ENCODE data around the gene MINPP1.
A peak's percentile ranks its signal among the peaks of the same experiment; 100 is the strongest.
"Not testable (repeated sequence)": the region's sequence is repeated elsewhere in the genome, so short reads cannot be mapped to it uniquely, and the experiment has no call there.

MINPP1 gene

GRCh38 chr10:87504640-87505365, at the start of gene MINPP1:
MINPP1 (plus strand) TSS chr10:87504893; CDS start chr10:87504916, 23 bp downstream.
- peak within 1 kb of the TSS; percentile 73 for H3K27ac Mint-ChIP-seq
- H3K9me3 Mint-ChIP-seq, result no peaks in the 10 kb centered on the region
- peaks cover 5% of the 10 kb centered on the region for H3K36me3 Mint-ChIP-seq (ENCODE audit: low read depth)
- H3K27me3 Mint-ChIP-seq (ENCODE audit: low read depth), result peaks cover 8% of the 10 kb centered on the region
- peak within 1 kb of the TSS; percentile 85 for H3K4me3 Mint-ChIP-seq
- H3K4me1 Mint-ChIP-seq (ENCODE audit: low read depth), result peaks cover 19% of the 10 kb centered on the region
- peak; percentile 90 for DNase-seq (ENCODE audit: low spot score)

- not testable (repeated sequence) for H3K36me3 Mint-ChIP-seq (ENCODE audit: low read depth)
Measured at GRCh38 chr10:87456586-87457220, 48.0 kb upstream of the MINPP1 start.

GRCh38 chr10:87461751-87462150, 42.9 kb upstream of the MINPP1 start:
- not testable (repeated sequence) for H3K27me3 Mint-ChIP-seq (ENCODE audit: low read depth); H3K36me3 Mint-ChIP-seq (ENCODE audit: low read depth); H3K4me3 Mint-ChIP-seq; H3K4me1 Mint-ChIP-seq (ENCODE audit: low read depth); H3K9me3 Mint-ChIP-seq; H3K27ac Mint-ChIP-seq; DNase-seq (ENCODE audit: low spot score)

More at GRCh38 chr10:87456586-87457220, 48.0 kb upstream of the MINPP1 start:
- H3K27ac Mint-ChIP-seq; DNase-seq (ENCODE audit: low spot score); H3K27me3 Mint-ChIP-seq (ENCODE audit: low read depth); H3K9me3 Mint-ChIP-seq; H3K4me3 Mint-ChIP-seq; H3K4me1 Mint-ChIP-seq (ENCODE audit: low read depth): not testable (repeated sequence)

- H3K27ac Mint-ChIP-seq; H3K4me1 Mint-ChIP-seq (ENCODE audit: low read depth); H3K4me3 Mint-ChIP-seq; H3K9me3 Mint-ChIP-seq; DNase-seq (ENCODE audit: low spot score); H3K36me3 Mint-ChIP-seq (ENCODE audit: low read depth); H3K27me3 Mint-ChIP-seq (ENCODE audit: low read depth): not testable (repeated sequence)
Measured at GRCh38 chr10:87466849-87467248, 37.8 kb upstream of the MINPP1 start.

- not testable (repeated sequence) for H3K9me3 Mint-ChIP-seq; DNase-seq (ENCODE audit: low spot score); H3K4me3 Mint-ChIP-seq; H3K27me3 Mint-ChIP-seq (ENCODE audit: low read depth); H3K4me1 Mint-ChIP-seq (ENCODE audit: low read depth); H3K36me3 Mint-ChIP-seq (ENCODE audit: low read depth); H3K27ac Mint-ChIP-seq
Measured at GRCh38 chr10:87488733-87489132, 16.0 kb upstream of the MINPP1 start.

GRCh38 chr10:87490285-87490684, 14.4 kb upstream of the MINPP1 start:
- not testable (repeated sequence) for H3K4me3 Mint-ChIP-seq; H3K36me3 Mint-ChIP-seq (ENCODE audit: low read depth); H3K27me3 Mint-ChIP-seq (ENCODE audit: low read depth); H3K9me3 Mint-ChIP-seq; H3K27ac Mint-ChIP-seq; H3K4me1 Mint-ChIP-seq (ENCODE audit: low read depth); DNase-seq (ENCODE audit: low spot score)

GRCh38 chr10:87492450-87492849, 12.2 kb upstream of the MINPP1 start:
- not testable (repeated sequence) for DNase-seq (ENCODE audit: low spot score); H3K4me3 Mint-ChIP-seq; H3K36me3 Mint-ChIP-seq (ENCODE audit: low read depth); H3K9me3 Mint-ChIP-seq; H3K27ac Mint-ChIP-seq; H3K27me3 Mint-ChIP-seq (ENCODE audit: low read depth); H3K4me1 Mint-ChIP-seq (ENCODE audit: low read depth)

- H3K4me3 Mint-ChIP-seq; H3K4me1 Mint-ChIP-seq (ENCODE audit: low read depth); DNase-seq (ENCODE audit: low spot score); H3K27ac Mint-ChIP-seq; H3K36me3 Mint-ChIP-seq (ENCODE audit: low read depth); H3K9me3 Mint-ChIP-seq: not testable (repeated sequence)
- H3K27me3 Mint-ChIP-seq (ENCODE audit: low read depth), result peaks cover 11% of the 10 kb centered on the region
Measured at GRCh38 chr10:87495446-87495845, 9.2 kb upstream of the MINPP1 start.

GRCh38 chr10:87497386-87497785, 7.3 kb upstream of the MINPP1 start:
- H3K27me3 Mint-ChIP-seq (ENCODE audit: low read depth), result peaks cover 20% of the 10 kb centered on the region
- not testable (repeated sequence) for H3K4me3 Mint-ChIP-seq; DNase-seq (ENCODE audit: low spot score); H3K27ac Mint-ChIP-seq; H3K9me3 Mint-ChIP-seq; H3K36me3 Mint-ChIP-seq (ENCODE audit: low read depth); H3K4me1 Mint-ChIP-seq (ENCODE audit: low read depth)

- peaks cover 17% of the 10 kb centered on the region for H3K27me3 Mint-ChIP-seq (ENCODE audit: low read depth)
- not testable (repeated sequence) for H3K9me3 Mint-ChIP-seq; DNase-seq (ENCODE audit: low spot score); H3K36me3 Mint-ChIP-seq (ENCODE audit: low read depth); H3K4me3 Mint-ChIP-seq; H3K27ac Mint-ChIP-seq; H3K4me1 Mint-ChIP-seq (ENCODE audit: low read depth)
Measured at GRCh38 chr10:87498106-87498789, 6.4 kb upstream of the MINPP1 start.

- no peak overlapping the region for H3K4me3 Mint-ChIP-seq
- peaks cover 17% of the 10 kb centered on the region for H3K27me3 Mint-ChIP-seq (ENCODE audit: low read depth)
- peaks cover 4% of the 10 kb centered on the region for H3K4me1 Mint-ChIP-seq (ENCODE audit: low read depth)
- no peaks in the 10 kb centered on the region for H3K9me3 Mint-ChIP-seq
- DNase-seq (ENCODE audit: low spot score), result no peak
- H3K27ac Mint-ChIP-seq, result no peak overlapping the region
- no peaks in the 10 kb centered on the region for H3K36me3 Mint-ChIP-seq (ENCODE audit: low read depth)
Measured at GRCh38 chr10:87500646-87501048, 4.0 kb upstream of the MINPP1 start.

GRCh38 chr10:87503401-87503800, 1.3 kb upstream of the MINPP1 start:
- Mint-ChIP-seq H3K4me1 (ENCODE audit: low read depth) (peaks cover 16% of the 10 kb centered on the region), H3K9me3 (no peaks in the 10 kb centered on the region), H3K27ac (no peak overlapping the region), H3K4me3 (no peak overlapping the region), H3K27me3 (ENCODE audit: low read depth) (peaks cover 8% of the 10 kb centered on the region), H3K36me3 (ENCODE audit: low read depth) (no peaks in the 10 kb centered on the region)
- DNase-seq (ENCODE audit: low spot score), result no peak

- H3K4me1 Mint-ChIP-seq (ENCODE audit: low read depth), result peaks cover 16% of the 10 kb centered on the region
- no peak for DNase-seq (ENCODE audit: low spot score)
- no peaks in the 10 kb centered on the region for H3K9me3 Mint-ChIP-seq
- peak overlapping the region; percentile 85 for H3K4me3 Mint-ChIP-seq
- H3K27ac Mint-ChIP-seq, result peak overlapping the region; percentile 70
- H3K27me3 Mint-ChIP-seq (ENCODE audit: low read depth), result peaks cover 8% of the 10 kb centered on the region
- peaks cover 4% of the 10 kb centered on the region for H3K36me3 Mint-ChIP-seq (ENCODE audit: low read depth)
Measured at GRCh38 chr10:87503886-87504285, 807 bp upstream of the MINPP1 start.

GRCh38 chr10:87504307-87504639, 420 bp upstream of the MINPP1 start:
- Mint-ChIP-seq H3K4me3 (peak overlapping the region; percentile 85), H3K9me3 (no peaks in the 10 kb centered on the region), H3K4me1 (ENCODE audit: low read depth) (peaks cover 16% of the 10 kb centered on the region), H3K27me3 (ENCODE audit: low read depth) (peaks cover 8% of the 10 kb centered on the region), H3K27ac (peak overlapping the region; percentile 70), H3K36me3 (ENCODE audit: low read depth) (peaks cover 5% of the 10 kb centered on the region)
- DNase-seq (ENCODE audit: low spot score), result no peak

All from T-helper 2 cell treated with Interferon-gamma antibody and Interleukin-4, amounts not matched to agents 5 μg/mL and 100 μg/mL, for 36 hours (primary cell).